Adrenal gland (tissue), 12 donors: ENCODE measurements around the gene STX8. TPM values are rescaled to one million over a fixed set of nuclear protein-coding genes. Genes with fewer than 3 reads are reported as not detected.

Experiments used
- DNase-seq, 7 donors: peaks; one replicate each; pipeline ENCODE4 v3.0.0-alpha.2; 2019 to 2020
- H3K27ac ChIP-seq, 5 donors: fragments of 200-600 bp; sonication (generic) in 4 of 5; 1 replicate in 3 of 5; 2 replicates in 2 of 5; pipeline versions ENCODE4 v1.5.1 to v1.8.0; 2016 to 2020; ENCODE audit warnings: mild to moderate bottlenecking in 1 of 5
- H3K27me3 ChIP-seq: fragments of 200-600 bp; 2 replicates; pipeline ENCODE4 v1.8.0; 2021
- H3K36me3 ChIP-seq, 2 donors: fragments of 200-600 bp; replicated peaks in 1 of 2; 1 replicate in 1 of 2; 2 replicates in 1 of 2; pipeline versions ENCODE4 v1.5.1 to v1.8.0; 2018 to 2022
- H3K4me1 ChIP-seq, 2 donors: fragments of 200-600 bp; replicated peaks in 1 of 2; 1 replicate in 1 of 2; 2 replicates in 1 of 2; pipeline versions ENCODE4 v1.5.1 to v1.8.0; 2018 to 2021
- H3K4me3 ChIP-seq, 4 donors: fragments of 200-600 bp; sonication (generic) in 3 of 4; one replicate each; pipeline ENCODE4 v1.5.1; 2016 to 2018
- H3K9me3 ChIP-seq, 3 donors: fragments of 200-600 bp; sonication (generic) in 1 of 3; replicated peaks in 1 of 3; 1 replicate in 2 of 3; 2 replicates in 1 of 3; pipeline versions ENCODE4 v1.5.1 to v1.8.0; 2016 to 2021
- CTCF ChIP-seq, 6 experiments: fragments of 450-650 bp in 4 of 6; fragments of 200-600 bp in 2 of 6; sonication (generic) in 1 of 6; IDR thresholded peaks; 1 replicate in 5 of 6; 2 replicates in 1 of 6; pipeline versions ENCODE4 v1.5.1 to v1.8.0; 2016 to 2021; ENCODE audit warnings: antibody characterized with exemption in 6 of 6, mild to moderate bottlenecking in 2 of 6, moderate library complexity in 1 of 6
- POLR2A ChIP-seq, 2 donors: fragments of 450-650 bp; IDR thresholded peaks; one replicate each; pipeline ENCODE4 v1.6.1; 2017; ENCODE audit warnings: antibody characterized with exemption in 2 of 2, mild to moderate bottlenecking in 2 of 2, moderate library complexity in 1 of 2
- WGBS, 4 donors: extraction: QIAGEN DNeasy Blood & Tissue Kit in 2 of 4; methylation state at CpG; one replicate each; pipeline versions ENCODE4 v1.1.5 to v1.1.7; 2013 to 2017; 5-methylcytosine and 5-hydroxymethylcytosine counted together
- intact Hi-C, 2 donors: fragments of 100-400 bp; cut with DNase I; formaldehyde crosslinking; loops; one replicate each; pipeline versions ENCODE4 v1.14.1 to v1.15.0; 2022 to 2023
- polyA plus RNA-seq, 3 donors: library from polyadenylated mRNA; stranded (reverse); fragments of 200-250 nt in 2 of 3; fragments of 350-450 nt in 1 of 3; fragmentation: Illumina TruSeq in 1 of 3; extraction: RNeasy Lipid Tissue Mini Kit (QIAGEN cat#74804) in 1 of 3; gene quantifications; one replicate each; pipeline ENCODE4 v1.2.3, GENCODE V29; 2013 to 2014
- total RNA-seq, 9 donors: library from RNA; depleted of rRNA in 4 of 9; stranded (reverse); fragments of >200 nt in 4 of 9; fragments of 120-200 nt in 1 of 9; fragmentation: NEBNext Ultra II Directional in 1 of 9; extraction: Animal tissue kit (Norgen Biotek cat#: 25700) in 1 of 9; gene quantifications; one replicate each; pipeline versions ENCODE4 v1.1.0 to v1.2.4, GENCODE V29; 2013 to 2023
- donor health status: healthy with polysubstance abuse.
- donor health status: Bipolar disorder and iron deficiency.
- donor health status: DM: yes; HTN: yes; CAD: no.
- donor health status: DM: no; HTN: no; CAD: no.
- donor health status: DM: no; HTN: no; CAD: no.
- donor health status: DM: yes; HTN: yes; CAD: no.

Gene STX8
- total and polyA plus RNA-seq, 12 donors, result 21.9 to 94.1 (median 72.3) TPM

GRCh38 chr17:9239793-9240658, 335.6 kb downstream of the STX8 start:
- Histone ChIP-seq H3K27ac (peak overlapping the region; percentile 39 to 90 (median 81)), H3K9me3 (no peaks in the 10 kb centered on the region), H3K4me3 (peak overlapping the region in 2 of 4 donors; percentile 10 to 74), H3K4me1 (peaks cover 10 to 21% of the 10 kb centered on the region in 2 donors), H3K36me3 (no peaks in the 10 kb centered on the region), H3K27me3 (no peaks in the 10 kb centered on the region)
- DNase-seq, result peak; percentile 76 to 86 (median 84)
- intact Hi-C loops, result no loop called here
- TF ChIP-seq POLR2A (IDR thresholded peaks at IDR 0.05) (peak; percentile 38 to 51), CTCF (IDR thresholded peaks at IDR 0.05) (no peak)
- WGBS, 4 donors, result 1 to 60% (median 3%) methylated on average over 1 to 84 of the region's 84 CpGs

- H3K36me3 ChIP-seq, result no peaks in the 10 kb centered on the region
- H3K9me3 ChIP-seq, result no peaks in the 10 kb centered on the region
- intact Hi-C loops, result no loop called here
- peak overlapping the region in 1 of 4 donors; percentile 74 for H3K4me3 ChIP-seq
- WGBS, 4 donors, result 21 to 54% (median 33%) methylated on average over 12 to 27 of the region's 27 CpGs
- TF ChIP-seq POLR2A (IDR thresholded peaks at IDR 0.05) (no peak), CTCF (IDR thresholded peaks at IDR 0.05) (no peak)
- DNase-seq, result peak in 2 of 7 donors; percentile 26 to 39
- peaks cover 10 to 21% of the 10 kb centered on the region in 2 donors for H3K4me1 ChIP-seq
- H3K27me3 ChIP-seq, result no peaks in the 10 kb centered on the region
- H3K27ac ChIP-seq, result peak overlapping the region in 3 of 5 donors; percentile 39 to 90 (median 44)
Observed at GRCh38 chr17:9239246-9239792, 336.3 kb downstream of the STX8 start.

- Histone ChIP-seq H3K27me3 (peaks cover 5% of the 10 kb centered on the region), H3K27ac (no peak overlapping the region), H3K36me3 (no peaks in the 10 kb centered on the region), H3K4me3 (no peak overlapping the region), H3K9me3 (no peaks in the 10 kb centered on the region), H3K4me1 (peaks cover 10 to 21% of the 10 kb centered on the region in 2 donors)
- intact Hi-C loops, result no loop called here
- 86 to 95% (median 89%) methylated on average over 8 to 12 of the region's 12 CpGs for WGBS, 4 donors
- TF ChIP-seq POLR2A (IDR thresholded peaks at IDR 0.05), result no peak
- no peak for TF ChIP-seq CTCF (IDR thresholded peaks at IDR 0.05)
- no peak for DNase-seq
Observed at GRCh38 chr17:9238340-9239245, 337.0 kb downstream of the STX8 start.
